ENCODE data around the gene HDAC11. TPM values are rescaled to one million over a fixed set of nuclear protein-coding genes. Genes with fewer than 3 reads are reported as not detected.
A peak's percentile ranks its signal among the peaks of the same experiment; 100 is the strongest.

HDAC11 gene
- total RNA-seq, 1 experiment from 2014 or later: 1.0 TPM

- intact Hi-C loops (cut with micrococcal nuclease; ENCODE audit: unreplicated experiment): loop anchor here (10.0 kb wide), 1 partner anchor 392 kb away; the partner anchor contains the start of gene WNT7A
- no peak overlapping the region for H3K27ac ChIP-seq (ENCODE audit: low read depth, low read length, poor library complexity, severe bottlenecking)
- POLR2A ChIA-PET (ENCODE audit: low non-redundant PET): no interaction called here
These were observed 13.1 kb downstream of the HDAC11 start for GRCh38 chr3:13492976-13493866.

GRCh38 chr3:13493867-13494441, 13.8 kb downstream of the HDAC11 start:
- Histone ChIP-seq H3K4me1 (ENCODE audit: insufficient read depth, low read length, poor library complexity, severe bottlenecking) (no peaks in the 10 kb centered on the region), H3K9me3 (ENCODE audit: low read depth, low read length, poor library complexity, severe bottlenecking) (no peaks in the 10 kb centered on the region), H3K27ac (ENCODE audit: low read depth, low read length, poor library complexity, severe bottlenecking) (no peak overlapping the region), H3K4me3 (ENCODE audit: low read depth, low read length, poor library complexity, severe bottlenecking) (no peak overlapping the region), H3K36me3 (ENCODE audit: insufficient read depth, low read length, poor library complexity, severe bottlenecking) (no peaks in the 10 kb centered on the region), H3K27me3 (replicated peaks; ENCODE audit: insufficient read depth, low read depth, low read length, poor library complexity) (no peaks in the 10 kb centered on the region)
- no TSS peak for BruUV-seq (replicated peaks)
- intact Hi-C loops (cut with micrococcal nuclease; ENCODE audit: unreplicated experiment): loop anchor here (10.0 kb wide), 1 partner anchor 391 kb away; the partner anchor contains the start of gene WNT7A
- TF ChIP-seq EZH2 (IDR thresholded peaks at IDR 0.05; ENCODE audit: borderline replicate concordance, low read depth, low read length, poor library complexity, severe bottlenecking) (no peak), CTCF (conservative IDR thresholded peaks at IDR 0.05; ENCODE audit: low read depth, low read length) (no peak)
- no peak for DNase-seq (ENCODE audit: low spot score)
- ChIA-PET CTCF (interaction anchor here (0.5 to 5.6 kb wide), 6 partner anchors 8 to 402 kb away, joined by 3 to 99 read pairs (median 4); partner anchors contain the start of gene HDAC11), POLR2A (ENCODE audit: low non-redundant PET) (no interaction called here)

More at GRCh38 chr3:13492976-13493866, 13.1 kb downstream of the HDAC11 start:
- Histone ChIP-seq H3K9me3 (ENCODE audit: low read depth, low read length, poor library complexity, severe bottlenecking) (no peaks in the 10 kb centered on the region), H3K36me3 (ENCODE audit: insufficient read depth, low read length, poor library complexity, severe bottlenecking) (no peaks in the 10 kb centered on the region), H3K27me3 (replicated peaks; ENCODE audit: insufficient read depth, low read depth, low read length, poor library complexity) (no peaks in the 10 kb centered on the region), H3K4me1 (ENCODE audit: insufficient read depth, low read length, poor library complexity, severe bottlenecking) (no peaks in the 10 kb centered on the region), H3K4me3 (ENCODE audit: low read depth, low read length, poor library complexity, severe bottlenecking) (no peak overlapping the region)
- no peak for DNase-seq (ENCODE audit: low spot score)
- no TSS peak for BruUV-seq (replicated peaks)
- TF ChIP-seq EZH2 (IDR thresholded peaks at IDR 0.05; ENCODE audit: borderline replicate concordance, low read depth, low read length, poor library complexity, severe bottlenecking): no peak
- CTCF ChIA-PET: no interaction called here

DNA sequence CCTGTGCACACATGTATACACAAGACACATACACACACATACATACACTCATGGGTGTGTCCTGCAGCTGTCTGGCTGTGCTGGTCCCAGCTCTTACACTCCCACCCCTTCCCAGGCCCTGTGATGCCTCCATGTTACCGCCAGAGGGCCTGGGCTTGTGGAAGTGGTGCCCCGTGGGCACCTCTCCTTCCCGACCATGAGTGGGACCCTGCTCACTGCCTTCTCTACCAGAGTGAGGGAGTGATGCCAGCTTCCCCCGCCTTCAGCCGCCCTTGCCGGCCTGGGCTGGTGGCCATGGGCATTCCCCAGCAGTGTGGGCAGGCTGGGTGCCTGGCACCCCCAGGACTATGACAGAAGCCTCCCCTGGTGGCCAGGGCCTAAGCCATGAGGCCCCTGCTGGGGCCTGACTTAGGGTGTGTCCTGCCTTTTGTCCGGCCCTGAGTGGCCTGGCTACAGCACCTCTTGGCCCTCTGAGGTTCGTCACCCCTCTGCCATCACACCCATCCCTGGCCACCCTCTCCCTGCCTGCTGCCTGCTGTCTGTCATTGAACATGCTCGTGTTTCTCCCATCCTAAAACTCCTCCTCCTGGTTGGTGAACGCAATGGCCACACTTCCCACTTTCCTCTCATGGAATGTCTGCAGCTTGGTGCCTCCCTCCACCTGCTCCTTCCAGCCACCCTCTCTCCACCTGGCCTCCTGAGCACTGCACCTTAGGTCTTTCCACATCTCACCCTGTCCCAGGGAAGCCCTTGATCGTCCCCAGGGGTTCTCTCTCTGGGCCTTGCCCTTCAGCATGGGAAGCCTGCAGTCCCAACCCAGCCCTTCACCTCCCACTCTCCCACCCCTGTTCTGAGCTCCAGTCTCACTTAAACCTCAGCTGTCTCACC, 14.6 kb downstream of the HDAC11 start:
- no peaks in the 10 kb centered on the region for H3K4me1 ChIP-seq (ENCODE audit: insufficient read depth, low read length, poor library complexity, severe bottlenecking)
- TF ChIP-seq CTCF (conservative IDR thresholded peaks at IDR 0.05; ENCODE audit: low read depth, low read length) (peak; percentile 75), EZH2 (IDR thresholded peaks at IDR 0.05; ENCODE audit: borderline replicate concordance, low read depth, low read length, poor library complexity, severe bottlenecking) (no peak)
- no TSS peak for BruUV-seq (replicated peaks)
- ChIA-PET CTCF (interaction anchor here (0.5 to 5.6 kb wide), 9 partner anchors 8 to 403 kb away, joined by 3 to 99 read pairs (median 4); partner anchors contain the start of gene HDAC11), POLR2A (ENCODE audit: low non-redundant PET) (no interaction called here)
- H3K36me3 ChIP-seq (ENCODE audit: insufficient read depth, low read length, poor library complexity, severe bottlenecking): no peaks in the 10 kb centered on the region
- no peaks in the 10 kb centered on the region for H3K27me3 ChIP-seq (replicated peaks; ENCODE audit: insufficient read depth, low read depth, low read length, poor library complexity)
- H3K4me3 ChIP-seq (ENCODE audit: low read depth, low read length, poor library complexity, severe bottlenecking): no peak overlapping the region
- intact Hi-C loops (cut with micrococcal nuclease; ENCODE audit: unreplicated experiment): loop anchor here (10.0 kb wide), 1 partner anchor 390 kb away; the partner anchor contains the start of gene WNT7A
- DNase-seq (ENCODE audit: low spot score): peak; percentile 58
- no peak overlapping the region for H3K27ac ChIP-seq (ENCODE audit: low read depth, low read length, poor library complexity, severe bottlenecking)
- no peaks in the 10 kb centered on the region for H3K9me3 ChIP-seq (ENCODE audit: low read depth, low read length, poor library complexity, severe bottlenecking)
